ENCODE results near the gene CUEDC1. TPM values are rescaled to one million over a fixed set of nuclear protein-coding genes. Genes with fewer than 3 reads are reported as not detected.

Gene CUEDC1
- polyA plus RNA-seq, 1 donor: 48.8 TPM

DNA sequence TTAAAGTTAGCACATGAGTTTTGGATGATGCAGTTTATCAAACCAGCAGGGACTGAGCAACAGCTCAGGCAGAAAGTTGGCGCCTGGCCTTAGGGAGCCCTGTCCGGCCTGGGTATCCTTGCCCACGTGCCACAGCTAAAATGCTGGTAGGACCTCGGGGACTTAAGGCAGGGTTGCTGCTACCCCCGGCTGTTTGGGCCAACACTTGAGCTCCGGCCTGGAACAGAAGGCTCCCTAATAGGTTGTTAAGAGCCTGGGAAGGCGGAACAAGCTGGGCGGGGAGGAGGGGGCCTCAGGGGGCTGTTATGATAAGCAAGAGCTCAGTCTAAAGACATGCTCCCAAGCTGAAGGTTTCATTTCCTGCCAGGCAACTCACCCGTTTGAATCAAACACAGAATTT lies 39.7 kb downstream of the CUEDC1 start:
- DNase-seq (ENCODE audit: low read depth): no peak

DNA sequence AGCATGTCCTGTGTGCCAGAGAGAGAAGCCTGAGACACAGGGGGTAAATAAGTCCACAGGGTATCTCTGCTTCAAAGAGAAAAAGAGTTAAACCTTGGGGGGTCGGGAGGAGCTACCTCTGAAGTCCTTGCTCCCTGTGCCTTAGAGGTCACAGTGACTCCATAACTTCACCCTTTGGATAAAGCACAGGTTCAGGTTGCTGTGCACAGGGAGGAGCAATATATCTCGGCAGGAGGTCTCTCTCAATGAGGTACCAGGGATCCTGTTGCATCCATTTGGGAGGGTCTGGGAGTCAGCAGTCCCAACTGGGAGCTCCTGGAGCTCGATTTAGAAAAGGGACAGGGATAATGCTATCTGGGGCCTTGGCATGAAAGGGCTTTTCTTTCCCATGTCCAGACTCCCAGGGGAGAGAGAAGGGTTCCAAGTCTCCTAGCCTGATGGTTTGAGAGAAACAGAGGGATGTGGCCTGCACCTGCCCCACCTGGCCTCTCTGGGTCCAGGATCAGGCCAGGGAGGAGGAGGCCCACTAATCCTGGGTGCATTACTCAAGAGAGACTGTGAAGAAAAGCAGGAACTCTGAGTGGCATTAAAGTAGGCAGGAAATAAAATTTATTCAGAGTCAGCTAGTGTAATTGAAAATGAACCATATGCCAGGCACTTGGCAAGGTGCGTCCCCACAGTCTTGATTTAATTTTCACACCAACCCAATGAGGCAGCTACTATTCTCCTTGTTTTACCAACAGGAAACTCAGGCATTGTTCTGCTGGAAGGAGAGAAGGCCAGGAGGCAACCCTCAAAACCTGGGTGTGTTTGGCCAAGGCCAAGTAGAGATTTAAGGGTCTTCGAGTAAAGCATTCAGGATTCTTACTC lies 40.7 kb downstream of the CUEDC1 start:
- no peak for DNase-seq (ENCODE audit: low read depth)

GRCh38 chr17:57913575-57914272 lies 41.5 kb downstream of the CUEDC1 start:
- DNase-seq (ENCODE audit: low read depth): no peak

DNA sequence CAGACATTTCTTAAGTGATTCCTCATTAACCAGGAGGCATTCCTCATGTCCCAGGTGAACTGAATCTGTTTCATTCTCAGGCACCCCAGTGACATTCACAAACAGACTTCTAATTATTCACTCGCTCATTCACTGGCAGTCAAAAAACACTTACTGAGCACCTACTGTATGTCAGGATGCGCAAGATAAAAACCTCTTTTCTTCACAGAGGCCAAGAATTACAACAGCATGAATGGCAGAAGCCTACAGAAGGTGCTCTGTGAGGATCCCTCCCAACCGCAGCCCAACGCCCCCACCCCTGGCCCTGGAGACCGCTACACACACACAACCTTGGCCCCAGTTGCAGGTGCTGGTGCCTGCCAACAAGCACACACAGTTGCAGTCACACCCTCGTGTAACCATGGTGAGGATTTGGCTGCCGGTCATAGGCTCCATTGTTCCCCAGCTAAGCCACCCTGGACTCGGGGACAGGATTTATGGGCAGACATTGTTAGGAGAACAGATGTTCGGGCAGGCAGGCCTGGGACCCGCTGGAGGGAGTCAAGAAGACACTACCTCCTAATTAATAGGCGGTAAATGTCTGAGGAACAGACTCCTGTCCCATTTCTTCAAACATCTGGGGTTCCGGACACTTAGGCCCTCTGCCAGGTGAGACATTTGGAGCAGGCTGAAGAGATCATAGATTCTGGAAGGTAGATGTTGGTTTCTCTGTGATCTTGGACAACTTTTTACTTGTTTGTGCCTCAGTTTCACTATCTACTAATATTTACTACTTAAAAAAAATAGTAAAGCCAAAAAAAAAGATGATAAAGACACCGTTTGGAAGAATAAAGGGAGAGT lies 43.2 kb downstream of the CUEDC1 start:
- peak; percentile 78 for DNase-seq (ENCODE audit: low read depth)

DNA sequence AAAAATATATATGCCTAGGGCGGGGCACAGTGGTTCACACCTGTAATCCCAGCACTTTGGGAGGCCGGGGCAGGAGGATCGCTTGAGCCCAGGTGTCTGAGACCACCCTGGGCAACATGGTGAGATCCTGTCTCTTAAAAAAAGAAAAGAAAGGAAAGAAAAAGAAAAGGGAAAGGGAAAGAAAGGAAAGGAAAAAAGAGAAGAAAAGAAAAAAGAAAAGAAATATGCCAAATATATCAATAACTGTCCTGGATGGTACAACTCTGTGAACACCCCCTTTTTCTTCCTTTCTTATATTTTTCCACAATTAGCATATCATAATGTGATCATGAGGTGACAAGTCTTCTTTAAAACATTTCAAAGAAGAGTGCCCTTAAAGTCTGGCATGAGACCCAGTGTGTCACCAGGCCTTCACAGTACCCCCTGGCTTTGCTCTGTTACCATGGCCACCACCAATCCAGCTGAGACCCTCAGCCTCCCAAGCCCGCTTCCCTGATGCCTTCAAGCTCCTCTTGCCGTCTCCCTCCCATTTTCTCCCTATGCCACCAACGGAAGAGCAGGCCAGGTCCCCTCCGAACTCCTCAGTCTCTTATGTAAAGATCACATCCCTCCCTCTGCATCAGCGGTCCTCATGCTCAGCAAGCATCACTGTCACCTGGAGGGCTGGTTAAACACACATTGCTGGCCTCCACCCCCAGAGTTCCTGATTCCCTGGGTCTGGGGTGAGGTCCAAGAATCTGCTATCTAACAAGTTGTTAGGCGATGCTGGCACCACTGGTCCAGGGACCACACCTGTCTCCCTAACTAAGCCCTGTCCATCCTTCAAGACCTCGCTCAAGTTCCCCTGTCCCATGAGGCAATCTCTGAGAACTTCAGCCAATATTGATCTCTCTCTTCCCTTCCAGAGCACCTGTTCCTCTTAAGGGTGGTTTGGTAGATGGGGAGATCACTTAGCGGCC lies 44.5 kb downstream of the CUEDC1 start:
- DNase-seq (ENCODE audit: low read depth): no peak

GRCh38 chr17:57909551-57909950 lies 45.7 kb downstream of the CUEDC1 start:
- no peak for DNase-seq (ENCODE audit: low read depth)

DNA sequence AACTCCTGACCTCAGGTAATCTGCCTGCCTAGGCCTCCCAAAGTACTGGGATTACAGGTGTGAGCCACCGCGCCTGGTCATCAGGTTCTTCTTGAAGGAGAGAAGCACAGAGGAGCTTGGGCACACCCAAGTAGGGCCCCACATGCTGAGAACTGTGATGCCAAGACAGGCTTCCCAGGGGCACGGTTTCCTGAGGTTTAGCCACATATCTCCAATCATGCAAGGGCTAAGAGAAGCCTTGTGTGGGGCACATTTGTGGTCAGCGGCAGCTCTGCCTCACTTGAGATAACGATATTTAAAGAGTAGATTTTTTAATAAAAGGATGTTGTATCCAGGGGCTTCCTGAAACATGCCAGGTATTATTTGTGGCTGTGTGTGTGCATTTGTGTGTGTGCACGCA lies 46.9 kb downstream of the CUEDC1 start:
- DNase-seq (ENCODE audit: low read depth): no peak

DNA sequence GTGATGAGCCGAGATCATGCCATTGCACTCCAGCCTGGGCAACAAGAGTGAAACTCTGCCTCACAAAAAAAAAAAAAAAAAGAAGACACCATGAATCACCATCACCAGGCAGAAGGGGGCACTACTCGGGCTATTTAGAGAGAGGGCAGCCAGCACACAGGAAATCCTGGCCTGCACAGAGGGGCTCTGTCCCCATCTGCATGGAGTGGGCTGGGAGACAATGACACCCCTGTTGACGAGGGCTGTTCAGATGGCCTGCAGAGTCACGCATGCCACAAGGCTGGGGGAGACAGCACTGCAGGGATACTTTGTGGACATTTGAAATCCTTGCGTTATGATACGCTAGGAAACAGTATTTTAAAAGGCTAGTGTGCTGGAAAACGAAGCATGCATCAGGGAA lies 48.3 kb downstream of the CUEDC1 start:
- DNase-seq (ENCODE audit: low read depth): no peak

DNA sequence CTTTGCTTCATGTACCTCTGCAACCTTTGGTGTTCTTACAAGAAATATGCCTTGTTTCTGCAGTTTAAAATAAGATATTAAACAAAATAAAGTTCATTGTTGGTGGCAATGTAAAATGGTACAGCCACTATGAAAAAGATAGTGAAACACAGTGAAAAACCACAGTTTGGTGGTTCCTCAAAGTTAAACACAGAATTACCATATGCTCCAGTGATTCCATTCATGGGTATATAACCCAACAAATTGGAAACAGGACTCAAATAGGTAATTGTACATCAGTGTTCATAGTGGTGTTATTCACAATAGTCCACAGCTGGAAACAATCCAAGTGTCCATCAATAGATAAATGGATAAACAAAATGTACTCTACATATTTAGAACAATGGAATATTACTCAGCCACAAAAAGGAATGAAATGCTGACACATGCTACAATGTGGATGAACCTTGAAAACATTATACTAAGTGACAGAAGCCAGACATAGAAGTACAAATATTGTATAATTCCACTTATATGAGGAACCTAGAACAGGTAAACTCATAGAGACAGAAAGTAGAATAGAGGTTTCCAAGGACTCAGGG lies 49.2 kb downstream of the CUEDC1 start:
- DNase-seq (ENCODE audit: low read depth): no peak

DNA sequence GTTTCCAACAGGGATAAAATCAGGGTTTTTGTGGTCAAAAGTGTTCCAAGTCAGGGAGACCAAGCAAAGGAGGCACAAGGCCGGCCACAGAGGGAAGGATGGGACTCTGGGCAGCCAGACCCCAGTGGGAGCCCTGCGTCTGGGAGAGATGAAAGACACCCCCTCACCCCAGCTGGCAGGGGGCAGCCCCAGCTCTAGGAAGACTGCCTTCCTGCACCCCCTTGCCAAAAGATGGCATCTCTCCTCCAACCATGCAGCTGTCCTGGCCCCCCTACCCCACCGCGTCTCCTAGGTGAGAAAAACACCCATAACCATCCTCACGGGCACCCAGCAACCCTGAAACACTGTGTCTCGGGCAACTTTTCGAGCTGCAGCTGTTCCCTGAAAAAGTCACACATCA lies 51.3 kb downstream of the CUEDC1 start:
- no peak for DNase-seq (ENCODE audit: low read depth)

DNA sequence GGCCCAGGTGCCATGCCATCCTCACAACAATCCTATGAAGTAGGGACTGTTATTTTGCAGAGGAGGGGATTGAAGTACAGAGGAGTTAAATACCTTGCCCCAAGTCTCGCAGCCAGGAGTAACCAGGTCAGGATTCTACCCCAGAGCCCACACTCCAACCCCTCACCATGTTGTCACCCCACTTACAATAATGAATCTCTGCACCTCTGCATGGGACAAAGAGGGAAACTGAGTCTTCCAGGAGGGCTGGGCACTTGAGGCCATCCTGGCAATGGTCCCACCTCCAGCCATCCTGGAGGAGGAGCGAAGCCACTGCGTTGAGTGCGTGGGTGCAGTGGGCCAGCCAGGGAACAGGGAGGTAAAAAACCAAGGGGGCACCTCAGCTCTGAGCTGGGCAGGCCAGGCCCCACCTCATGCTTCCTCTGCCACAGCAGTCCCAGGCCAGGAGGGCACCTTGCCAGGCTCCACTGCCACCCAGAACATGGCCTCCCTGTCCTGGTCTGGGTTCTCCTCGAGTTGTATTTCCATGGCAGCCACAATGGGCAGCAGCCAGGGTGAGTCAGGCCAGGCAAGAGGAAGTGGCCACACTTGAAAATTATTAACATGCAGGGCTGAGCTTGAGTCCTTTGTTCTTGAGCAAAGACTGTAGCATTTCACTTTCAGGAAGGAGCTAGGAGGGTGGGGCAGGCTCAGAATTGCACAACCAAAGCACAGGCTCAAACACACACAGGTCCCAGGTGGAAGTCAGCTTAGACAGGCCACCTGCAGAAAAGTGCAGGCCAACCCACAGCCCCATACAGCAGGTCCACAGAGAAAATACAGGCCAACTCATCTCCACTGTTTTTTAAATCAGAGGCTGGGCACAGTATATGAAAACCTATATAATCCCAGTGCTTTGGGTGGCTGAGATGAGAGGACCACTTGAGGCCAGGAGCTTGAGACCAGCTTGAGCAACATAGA lies 52.1 kb downstream of the CUEDC1 start:
- no peak for DNase-seq (ENCODE audit: low read depth)

DNA sequence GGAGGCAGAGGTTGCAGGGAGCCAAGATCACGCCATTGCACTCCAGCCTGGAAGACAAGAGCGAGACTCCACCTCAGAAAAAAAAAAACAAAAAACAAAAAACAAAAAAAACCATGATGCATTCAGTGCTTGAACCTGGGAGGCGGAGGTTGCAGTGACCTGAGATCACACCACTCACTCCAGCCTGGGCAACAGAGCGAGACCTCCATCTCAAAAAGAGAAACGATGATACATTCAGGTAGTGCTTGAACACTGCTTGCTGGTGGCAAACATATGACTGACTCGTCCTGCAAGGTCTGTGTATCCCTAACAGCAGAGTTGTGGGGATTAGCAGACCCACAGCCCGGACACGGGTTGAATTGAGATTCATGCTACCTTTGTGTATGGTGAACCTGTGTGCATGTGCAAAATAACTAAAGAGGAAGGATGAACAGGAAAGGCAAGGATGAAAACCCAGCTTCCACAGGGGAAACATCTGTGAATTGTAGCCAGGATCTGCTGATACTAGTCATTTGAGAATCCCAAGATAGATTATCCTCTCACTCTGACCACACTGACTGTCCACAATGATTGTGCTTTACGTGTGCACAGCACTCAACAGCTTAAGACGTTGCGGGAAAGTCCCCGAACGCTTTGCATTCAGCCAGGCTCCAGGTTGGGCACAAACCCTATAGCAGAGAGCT lies 53.0 kb downstream of the CUEDC1 start:
- DNase-seq (ENCODE audit: low read depth): no peak

DNA sequence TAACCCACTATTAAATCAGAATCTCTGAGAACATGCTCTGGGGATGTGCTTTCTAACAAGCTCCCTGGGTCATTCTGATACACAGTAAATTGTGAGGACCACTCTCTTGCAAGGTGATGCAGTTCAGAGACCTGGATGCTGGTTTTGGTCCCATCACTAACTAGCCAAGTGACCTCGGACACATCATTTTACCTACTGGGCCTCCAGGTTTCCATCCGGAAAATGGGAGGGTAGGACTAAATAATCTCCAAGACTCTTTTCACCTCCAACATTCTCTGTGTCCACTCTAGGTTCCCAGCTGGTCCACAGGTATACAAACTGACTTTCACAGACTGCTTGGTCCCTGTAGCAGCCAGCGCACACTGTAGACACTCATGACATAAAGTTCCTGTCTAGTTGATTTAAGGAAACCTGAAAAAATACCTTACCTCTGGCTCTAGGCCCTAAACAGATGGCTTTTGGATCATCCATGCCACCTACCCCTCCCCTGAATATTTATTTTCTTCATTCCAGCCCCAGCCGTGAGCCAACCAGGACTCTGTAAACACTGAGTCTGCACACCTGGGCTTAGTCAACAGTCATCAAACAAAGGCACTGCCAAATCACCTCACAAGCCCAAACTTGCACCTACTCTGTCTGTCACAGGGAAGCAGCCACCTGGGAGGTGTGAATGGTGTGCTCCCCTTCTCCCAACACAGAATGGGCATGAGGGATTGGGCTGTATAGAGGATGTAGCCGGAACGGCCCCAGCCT lies 54.0 kb downstream of the CUEDC1 start:
- no peak for DNase-seq (ENCODE audit: low read depth)

- DNase-seq (ENCODE audit: low read depth): no peak
Measured at GRCh38 chr17:57899822-57900221, 55.4 kb downstream of the CUEDC1 start.

GRCh38 chr17:57899391-57899790 lies 55.8 kb downstream of the CUEDC1 start:
- DNase-seq (ENCODE audit: low read depth): no peak

DNA sequence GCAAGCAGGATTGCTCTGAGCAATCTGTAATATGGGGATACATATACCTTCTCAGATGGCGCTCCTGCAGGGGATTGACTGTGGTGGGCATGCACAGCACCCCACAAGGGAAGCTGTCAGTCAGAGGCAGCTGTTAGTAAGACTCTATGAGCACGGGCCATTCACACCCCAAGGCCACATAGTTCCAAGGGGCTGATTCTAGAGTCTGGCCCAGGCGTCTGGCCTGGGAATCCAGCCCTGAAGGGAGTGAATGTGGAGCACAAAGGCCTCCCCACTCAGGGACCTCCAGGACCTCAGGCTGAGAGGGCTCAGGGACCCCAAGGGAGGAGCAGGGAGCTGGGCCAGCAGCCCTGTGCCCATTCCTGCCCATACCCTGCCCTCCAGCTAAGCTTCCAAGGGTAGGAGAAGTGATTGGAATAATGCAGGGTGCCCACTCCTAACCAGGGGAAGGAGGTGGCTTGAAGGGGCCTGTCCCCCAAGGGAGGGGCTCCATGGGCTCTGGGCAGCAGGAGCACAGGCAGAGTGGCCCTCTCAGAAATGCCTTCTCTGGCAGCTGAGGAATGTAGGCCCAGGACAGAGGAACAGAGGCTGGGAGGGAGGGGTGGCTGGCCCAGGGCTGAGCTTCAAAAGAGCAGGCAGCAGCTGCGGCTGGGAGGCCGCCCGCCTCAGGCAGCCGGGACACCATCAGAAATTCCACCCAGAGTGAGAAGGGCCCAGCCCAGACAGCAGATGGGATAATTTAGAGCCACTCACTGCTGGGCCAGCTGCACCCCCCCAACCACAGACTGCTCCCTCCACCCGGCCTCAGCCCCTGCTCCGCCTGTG lies 56.5 kb downstream of the CUEDC1 start:
- no peak for DNase-seq (ENCODE audit: low read depth)

GRCh38 chr17:57895382-57896060 lies 59.7 kb downstream of the CUEDC1 start:
- DNase-seq (ENCODE audit: low read depth): no peak

Data from forelimb muscle (tissue), 1 donor.